D721Med (cell line): ENCODE data around the gene CUX1.

Experiments used
- DNase-seq: peaks from one replicate; pipeline ENCODE4 v3.0.0; 2011; ENCODE audit warnings: low spot score; ENCODE audit not compliant: insufficient read length
- FAIRE-seq: peaks from 2 replicates; lab custom pipeline; 2011; peaks lifted over from hg19 to GRCh38; lab: Jason Lieb, UNC
- TF ChIP-seq, protein P1 (sequence below): IDR thresholded peaks from 2 replicates; pipeline ENCODE4 v1.5.1; 2012; ENCODE audit warnings: mild to moderate bottlenecking, control low read depth; ENCODE audit not compliant: insufficient read depth; ENCODE audit errors: missing control alignments

CUX1 gene

GRCh38 chr7:101995121-101995520 is 177.7 kb downstream of the CUX1 start:
- TF ChIP-seq, protein P1, sequence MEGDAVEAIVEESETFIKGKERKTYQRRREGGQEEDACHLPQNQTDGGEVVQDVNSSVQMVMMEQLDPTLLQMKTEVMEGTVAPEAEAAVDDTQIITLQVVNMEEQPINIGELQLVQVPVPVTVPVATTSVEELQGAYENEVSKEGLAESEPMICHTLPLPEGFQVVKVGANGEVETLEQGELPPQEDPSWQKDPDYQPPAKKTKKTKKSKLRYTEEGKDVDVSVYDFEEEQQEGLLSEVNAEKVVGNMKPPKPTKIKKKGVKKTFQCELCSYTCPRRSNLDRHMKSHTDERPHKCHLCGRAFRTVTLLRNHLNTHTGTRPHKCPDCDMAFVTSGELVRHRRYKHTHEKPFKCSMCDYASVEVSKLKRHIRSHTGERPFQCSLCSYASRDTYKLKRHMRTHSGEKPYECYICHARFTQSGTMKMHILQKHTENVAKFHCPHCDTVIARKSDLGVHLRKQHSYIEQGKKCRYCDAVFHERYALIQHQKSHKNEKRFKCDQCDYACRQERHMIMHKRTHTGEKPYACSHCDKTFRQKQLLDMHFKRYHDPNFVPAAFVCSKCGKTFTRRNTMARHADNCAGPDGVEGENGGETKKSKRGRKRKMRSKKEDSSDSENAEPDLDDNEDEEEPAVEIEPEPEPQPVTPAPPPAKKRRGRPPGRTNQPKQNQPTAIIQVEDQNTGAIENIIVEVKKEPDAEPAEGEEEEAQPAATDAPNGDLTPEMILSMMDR = no peak
- DNase-seq = no peak

DNA sequence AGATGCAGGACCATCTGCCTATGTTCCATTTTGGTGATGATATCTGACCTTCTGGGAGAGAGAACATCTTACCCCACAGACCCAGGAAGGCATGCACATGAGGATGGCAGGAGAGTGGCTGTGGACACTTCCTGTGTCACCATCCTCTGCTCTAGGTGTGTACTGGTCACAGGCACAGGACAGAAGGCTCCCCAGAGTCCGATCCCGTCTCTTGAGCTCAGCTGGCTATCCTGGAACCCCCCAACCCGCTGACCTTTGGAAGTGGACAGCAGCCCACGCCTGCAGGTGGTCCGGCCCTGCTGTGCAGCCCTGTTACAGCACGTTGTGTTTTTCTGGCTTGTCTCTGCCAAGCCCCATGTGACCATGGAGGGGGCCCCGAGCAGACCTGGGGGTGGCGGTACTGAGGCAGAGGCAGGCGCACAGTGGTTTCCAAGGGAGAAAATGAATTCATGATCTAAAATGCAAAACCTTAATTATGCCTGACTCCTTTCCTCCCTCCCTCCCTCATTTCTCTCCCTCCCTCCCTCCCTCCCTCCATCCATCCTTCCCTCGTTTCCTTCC is 178.8 kb downstream of the CUX1 start:
- DNase-seq = no peak
- no peak for FAIRE-seq
- TF ChIP-seq, protein P1 = no peak

More at GRCh38 chr7:101995121-101995520, 177.7 kb downstream of the CUX1 start:
- no peak for FAIRE-seq

- TF ChIP-seq, protein P1 = no peak
- FAIRE-seq = no peak
- no peak for DNase-seq
Measured at GRCh38 chr7:101996876-101997275, 179.4 kb downstream of the CUX1 start.

DNA sequence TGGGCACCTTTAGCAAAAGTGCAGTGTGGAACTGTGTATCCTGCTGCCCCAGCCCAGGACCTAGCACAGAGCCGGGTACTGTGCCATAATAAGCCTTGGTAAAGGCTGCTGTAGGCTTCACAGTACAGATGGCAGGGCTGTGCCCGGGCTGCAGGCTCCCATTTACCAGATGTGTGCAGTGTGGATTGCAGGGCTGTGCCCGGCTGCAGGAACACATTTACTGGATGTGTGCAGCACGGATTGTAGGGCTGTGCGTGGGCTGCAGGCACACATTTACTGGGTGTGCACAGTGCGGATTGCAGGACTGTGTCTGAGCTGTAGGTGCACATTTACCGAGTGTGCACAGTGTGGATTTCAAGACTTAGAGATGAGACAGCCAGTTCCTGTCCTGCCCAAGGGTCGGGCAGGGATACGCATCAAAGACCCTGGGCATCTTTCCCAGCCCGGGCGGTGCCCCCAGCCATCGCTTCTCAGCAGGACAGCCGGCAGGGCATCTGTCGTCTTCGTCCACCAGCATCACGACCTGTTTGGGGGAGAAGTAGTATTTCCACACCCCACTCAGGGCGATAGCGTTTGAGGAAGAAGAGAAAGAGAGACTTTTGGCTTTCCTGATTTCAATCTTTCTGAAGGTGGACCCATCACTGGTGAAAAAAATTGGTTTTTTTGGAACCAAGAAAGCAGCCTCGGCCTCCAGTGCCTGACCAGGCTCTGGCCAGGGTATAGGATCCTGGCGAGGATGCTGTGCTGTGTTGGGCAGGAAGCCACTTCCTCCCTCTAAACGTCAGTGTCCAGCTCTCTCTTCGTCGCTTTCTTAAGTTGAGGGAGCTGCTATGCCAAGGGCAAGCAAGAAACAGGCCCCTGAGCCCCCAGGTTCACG is 180.8 kb downstream of the CUX1 start:
- no peak for FAIRE-seq
- no peak for DNase-seq
- TF ChIP-seq, protein P1 = no peak

GRCh38 chr7:101998906-101999240 is 181.4 kb downstream of the CUX1 start:
- no peak for DNase-seq
- FAIRE-seq = no peak

DNA sequence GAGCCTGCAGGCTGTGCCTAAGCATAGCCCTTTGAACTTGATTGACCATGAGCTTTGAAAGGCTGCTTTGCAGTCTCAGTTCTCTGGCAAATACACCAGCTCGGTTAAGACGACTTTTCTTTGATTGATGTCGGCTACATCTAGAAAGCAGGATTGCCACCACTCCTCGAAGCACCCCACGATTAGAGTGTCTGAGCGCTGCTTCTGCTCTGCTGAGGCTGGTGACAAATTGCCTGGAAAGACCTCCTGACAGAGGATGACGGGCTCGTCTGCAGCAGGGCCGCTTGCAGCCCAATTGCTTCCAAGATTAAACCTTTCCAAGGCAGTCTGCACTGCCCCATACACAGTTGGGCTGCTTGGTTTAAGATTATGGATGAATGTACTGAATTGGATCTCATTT is 182.0 kb downstream of the CUX1 start:
- DNase-seq (no peak), FAIRE-seq (no peak)
- TF ChIP-seq, protein P1 = no peak

More at GRCh38 chr7:101998906-101999240, 181.4 kb downstream of the CUX1 start:
- TF ChIP-seq, protein P1 = no peak

GRCh38 chr7:102000123-102000522 is 182.7 kb downstream of the CUX1 start:
- FAIRE-seq = no peak
- DNase-seq = no peak
- TF ChIP-seq, protein P1 = no peak
